HCEC 1CT (cell line): ENCODE measurements around the gene ADRM1.

Experiments
- DNase-seq: peaks from one replicate; pipeline ENCODE4 v3.0.0-alpha.2; 2017

ADRM1 gene

GRCh38 chr20:62357681-62358080, 54.9 kb downstream of the ADRM1 start:
- no peak for DNase-seq
